PC-9 (cell line): Measurements from ENCODE around the gene GAS7. TPM values are rescaled to one million over a fixed set of nuclear protein-coding genes. Genes with fewer than 3 reads are reported as not detected.

Experiments used
- BruUV-seq: library from RNA; stranded (reverse); fragments of 400-500 nt; replicated peaks from 2 replicates; lab custom pipeline; 2021; lab: Mats Ljungman, UMichigan
- CTCF ChIA-PET: fragments of 300-600 bp; sonication (Branson Sonifier 250); formaldehyde crosslinking; loops from one replicate; lab custom pipeline; 2022; ENCODE audit warnings: antibody characterized with exemption; lab: Charles Lee
- POLR2A ChIA-PET: fragments of 300-600 bp; sonication (Branson Sonifier 250); formaldehyde crosslinking; loops from one replicate; lab custom pipeline; 2022; ENCODE audit warnings: antibody characterized with exemption; ENCODE audit not compliant: unreplicated experiment; lab: Charles Lee
- DNase-seq, 2 experiments: peaks; one replicate each; pipeline versions ENCODE4 v3.0.0 to v3.0.0-alpha.2; 2015 to 2022; ENCODE audit warnings: mixed read lengths in 1 of 2
- H2AFZ ChIP-seq: fragments of 200-600 bp; sonication (generic); 2 replicates; pipeline ENCODE4 v1.8.1; 2017; ENCODE audit warnings: antibody characterized with exemption
- H3F3A ChIP-seq: fragments of 200-600 bp; sonication (generic); 2 replicates; pipeline ENCODE4 v1.8.1; 2017; ENCODE audit warnings: antibody characterized with exemption, mild to moderate bottlenecking, low read depth; ENCODE audit not compliant: insufficient read depth
- H3K27ac ChIP-seq: fragments of 200-600 bp; sonication (generic); 2 replicates; pipeline ENCODE4 v1.6.1; 2016; ENCODE audit warnings: mixed run types
- H3K27me3 ChIP-seq: fragments of 200-600 bp; sonication (generic); 2 replicates; pipeline ENCODE4 v1.6.1; 2016; ENCODE audit warnings: low read depth, mixed run types; ENCODE audit not compliant: insufficient read depth
- H3K36me3 ChIP-seq: fragments of 200-600 bp; sonication (generic); 2 replicates; pipeline ENCODE4 v1.6.1; 2016; ENCODE audit warnings: low read depth, mixed run types
- H3K4me1 ChIP-seq: fragments of 200-600 bp; sonication (generic); replicated peaks from 2 replicates; pipeline ENCODE4 v1.6.1; 2016; ENCODE audit warnings: mixed run types; ENCODE audit not compliant: insufficient read depth
- H3K4me2 ChIP-seq: fragments of 200-600 bp; sonication (generic); 2 replicates; pipeline ENCODE4 v1.6.1; 2017; ENCODE audit warnings: mixed run types
- H3K4me3 ChIP-seq: fragments of 200-600 bp; sonication (generic); 2 replicates; pipeline ENCODE4 v1.6.1; 2016; ENCODE audit warnings: mixed run types
- H3K79me2 ChIP-seq: fragments of 200-600 bp; sonication (generic); 2 replicates; pipeline ENCODE4 v1.6.1; 2017; ENCODE audit warnings: low read depth, mixed run types
- H3K9me2 ChIP-seq: fragments of 200-600 bp; sonication (generic); 2 replicates; pipeline ENCODE4 v1.8.1; 2017; ENCODE audit warnings: mild to moderate bottlenecking; ENCODE audit not compliant: insufficient read depth
- H3K9me3 ChIP-seq: fragments of 200-600 bp; sonication (generic); 2 replicates; pipeline ENCODE4 v1.8.1; 2016; ENCODE audit warnings: low read depth; ENCODE audit not compliant: insufficient read depth
- H4K20me1 ChIP-seq: fragments of 200-600 bp; sonication (generic); 2 replicates; pipeline ENCODE4 v1.8.1; 2017; ENCODE audit not compliant: insufficient read depth
- CTCF ChIP-seq: fragments of 200-600 bp; sonication (generic); conservative IDR thresholded peaks from 2 replicates; pipeline ENCODE4 v1.6.1; 2017; ENCODE audit warnings: mixed run types, antibody characterized with exemption, mild to moderate bottlenecking, moderate library complexity
- EZH2 ChIP-seq: fragments of 200-600 bp; sonication (generic); IDR thresholded peaks from 2 replicates; pipeline ENCODE4 v1.8.0; 2017; ENCODE audit warnings: antibody characterized with exemption, low read depth
- intact Hi-C: fragments of 100-400 bp; cut with micrococcal nuclease; formaldehyde crosslinking; loops from one replicate; pipeline ENCODE4 v1.10.0; 2022; ENCODE audit not compliant: unreplicated experiment
- total RNA-seq: library from RNA; stranded (reverse); gene quantifications from 2 replicates; pipeline ENCODE4 v1.2.3, GENCODE V29; 2021

GAS7 gene
- total RNA-seq, 1 experiment from 2014 or later, result not detected

- DNase-seq, result no peak
- ChIA-PET CTCF (no interaction called here), POLR2A (no interaction called here)
- H3K9me3 ChIP-seq, result no peaks in the 10 kb centered on the region
- H3K79me2 ChIP-seq, result no peaks in the 10 kb centered on the region
- no peaks in the 10 kb centered on the region for H3K36me3 ChIP-seq
- H2AFZ ChIP-seq, result no peak overlapping the region
- H3K4me3 ChIP-seq, result no peak overlapping the region
- no peak overlapping the region for H3K27ac ChIP-seq
- H3K4me2 ChIP-seq, result no peak overlapping the region
- peaks cover 91% of the 10 kb centered on the region for H3K27me3 ChIP-seq
- no peaks in the 10 kb centered on the region for H3K9me2 ChIP-seq
- no peaks in the 10 kb centered on the region for H4K20me1 ChIP-seq
- TF ChIP-seq CTCF, result no peak
- TF ChIP-seq EZH2, result no peak
- no peaks in the 10 kb centered on the region for H3F3A ChIP-seq
- no peaks in the 10 kb centered on the region for H3K4me1 ChIP-seq
- intact Hi-C loops, result no loop called here
- no TSS peak for BruUV-seq
These were observed 167.3 kb downstream of the GAS7 start for GRCh38 chr17:10031127-10031526.

GRCh38 chr17:10029129-10029528 is 169.3 kb downstream of the GAS7 start:
- Histone ChIP-seq H3K4me3 (no peak overlapping the region), H4K20me1 (no peaks in the 10 kb centered on the region), H3K36me3 (no peaks in the 10 kb centered on the region), H3K9me2 (no peaks in the 10 kb centered on the region), H3K27ac (no peak overlapping the region), H3K9me3 (no peaks in the 10 kb centered on the region), H3K79me2 (no peaks in the 10 kb centered on the region), H2AFZ (no peak overlapping the region), H3F3A (no peaks in the 10 kb centered on the region), H3K4me1 (no peaks in the 10 kb centered on the region), H3K27me3 (peaks cover 83% of the 10 kb centered on the region), H3K4me2 (no peak overlapping the region)
- ChIA-PET POLR2A (no interaction called here), CTCF (no interaction called here)
- intact Hi-C loops, result no loop called here
- no TSS peak for BruUV-seq
- DNase-seq, result no peak
- TF ChIP-seq CTCF (no peak), EZH2 (no peak)

- Histone ChIP-seq H3K36me3 (no peaks in the 10 kb centered on the region), H3K27me3 (peaks cover 75% of the 10 kb centered on the region), H3K4me2 (no peak overlapping the region), H3K27ac (no peak overlapping the region), H3F3A (no peaks in the 10 kb centered on the region), H3K9me2 (no peaks in the 10 kb centered on the region), H2AFZ (no peak overlapping the region), H3K79me2 (no peaks in the 10 kb centered on the region), H3K4me1 (no peaks in the 10 kb centered on the region), H3K4me3 (no peak overlapping the region), H4K20me1 (no peaks in the 10 kb centered on the region), H3K9me3 (no peaks in the 10 kb centered on the region)
- CTCF ChIA-PET, result no interaction called here
- intact Hi-C loops, result no loop called here
- no TSS peak for BruUV-seq
- POLR2A ChIA-PET, result interaction anchor here (0.5 kb wide), 1 partner anchor 557 kb away, joined by 3 read pairs; no protein-coding TSS in a partner anchor
- DNase-seq, result no peak
- TF ChIP-seq CTCF (no peak), EZH2 (no peak)
These were observed 172.2 kb downstream of the GAS7 start for GRCh38 chr17:10025976-10026901.
